ENCODE results near the gene SIK2. TPM values are rescaled to one million over a fixed set of nuclear protein-coding genes. Genes with fewer than 3 reads are reported as not detected.

Gene SIK2
- total RNA-seq, 2 donors from 2014 or later = 16.2 to 21.3 TPM

GRCh38 chr11:111620518-111620917 is 18.3 kb downstream of the SIK2 start:
- intact Hi-C loops (cut with DNase I) = no loop called here
- Histone ChIP-seq H3K9ac (ENCODE audit: low read depth in 2 of 2, low read length in 2 of 2) (no peak overlapping the region), H3K4me1 (no peaks in the 10 kb centered on the region), H3K36me3 (peaks cover 5% of the 10 kb centered on the region), H3K4me3 (no peak overlapping the region), H3K27ac (no peak overlapping the region), H3K9me3 (no peaks in the 10 kb centered on the region), H3K27me3 (no peaks in the 10 kb centered on the region)
- no peak for DNase-seq
- no peak for TF ChIP-seq CTCF (IDR thresholded peaks at IDR 0.05)

DNA sequence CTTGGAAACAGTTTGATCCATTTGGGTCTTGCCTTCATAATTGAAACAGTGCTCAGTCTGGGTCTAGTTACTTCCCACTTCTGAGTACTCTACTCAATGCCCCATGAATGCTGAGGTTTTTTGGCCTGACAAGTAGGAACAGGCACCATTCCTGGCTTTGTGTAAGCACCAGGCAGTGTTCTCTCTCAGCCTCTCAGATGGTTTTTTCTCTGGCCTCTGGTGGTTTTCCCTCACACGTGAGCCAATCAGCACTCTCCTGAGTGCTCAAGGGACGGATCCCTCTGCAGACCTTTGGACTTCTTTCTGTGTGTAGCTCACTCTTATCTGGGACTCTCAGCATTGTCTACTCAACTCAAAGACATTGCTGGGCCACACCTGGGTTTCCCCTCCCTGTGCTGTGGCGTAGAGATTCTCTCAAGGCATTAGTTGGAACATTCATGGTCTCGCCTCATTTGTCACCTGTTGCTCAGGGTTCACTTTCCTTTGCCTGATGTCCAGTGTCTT is 21.3 kb downstream of the SIK2 start:
- H3K36me3 ChIP-seq = no peaks in the 10 kb centered on the region
- peak overlapping the region; percentile 48 for H3K27ac ChIP-seq

DNA sequence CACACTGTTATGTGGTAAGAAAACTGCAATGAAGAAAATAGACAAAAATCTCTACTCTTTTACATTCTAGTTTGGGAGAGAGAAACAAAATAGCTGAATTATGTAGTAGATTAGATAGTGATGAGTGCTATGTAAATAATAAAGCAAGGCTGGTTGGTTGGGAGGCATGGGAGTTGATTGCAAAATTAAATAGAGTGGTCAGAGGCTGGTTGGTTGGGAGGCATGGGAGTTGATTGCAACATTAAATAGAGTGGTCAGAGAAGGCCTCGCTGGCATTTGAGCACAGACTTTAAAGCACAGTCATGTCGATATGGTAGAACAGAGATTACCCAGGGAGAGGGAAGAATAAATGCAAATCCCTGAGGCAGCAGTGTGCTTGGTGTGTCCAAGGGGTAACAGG is 22.4 kb downstream of the SIK2 start:
- H3K27me3 ChIP-seq = no peaks in the 10 kb centered on the region
- H3K9ac ChIP-seq (ENCODE audit: low read depth in 2 of 2, low read length in 2 of 2) = no peak overlapping the region
- no peak for DNase-seq
- TF ChIP-seq CTCF (IDR thresholded peaks at IDR 0.05) = no peak
- no peaks in the 10 kb centered on the region for H3K36me3 ChIP-seq
- H3K27ac ChIP-seq = no peak overlapping the region
- intact Hi-C loops (cut with DNase I) = no loop called here
- no peaks in the 10 kb centered on the region for H3K9me3 ChIP-seq
- H3K4me3 ChIP-seq = no peak overlapping the region
- H3K4me1 ChIP-seq = no peaks in the 10 kb centered on the region

More for the DNA sequence above, 21.3 kb downstream of the SIK2 start:
- no peaks in the 10 kb centered on the region for H3K9me3 ChIP-seq
- DNase-seq = peak; percentile 84
- H3K27me3 ChIP-seq = no peaks in the 10 kb centered on the region
- no peak for TF ChIP-seq CTCF (IDR thresholded peaks at IDR 0.05)
- no peaks in the 10 kb centered on the region for H3K4me1 ChIP-seq
- no peak overlapping the region for H3K4me3 ChIP-seq
- intact Hi-C loops (cut with DNase I) = no loop called here
- H3K9ac ChIP-seq (ENCODE audit: low read depth in 2 of 2, low read length in 2 of 2) = no peak overlapping the region

GRCh38 chr11:111627591-111627990 is 25.3 kb downstream of the SIK2 start:
- H3K4me3 ChIP-seq = no peak overlapping the region
- H3K4me1 ChIP-seq = no peaks in the 10 kb centered on the region
- H3K9me3 ChIP-seq = no peaks in the 10 kb centered on the region
- no peaks in the 10 kb centered on the region for H3K36me3 ChIP-seq
- H3K27me3 ChIP-seq = no peaks in the 10 kb centered on the region
- H3K9ac ChIP-seq (ENCODE audit: low read depth in 2 of 2, low read length in 2 of 2) = no peak overlapping the region
- no peak for TF ChIP-seq CTCF (IDR thresholded peaks at IDR 0.05)
- intact Hi-C loops (cut with DNase I) = no loop called here
- DNase-seq = no peak
- H3K27ac ChIP-seq = peak overlapping the region; percentile 58

- no peak for TF ChIP-seq CTCF (IDR thresholded peaks at IDR 0.05)
- no peak for DNase-seq
- Histone ChIP-seq H3K4me1 (peaks cover 6% of the 10 kb centered on the region), H3K9me3 (no peaks in the 10 kb centered on the region), H3K36me3 (no peaks in the 10 kb centered on the region), H3K27ac (no peak overlapping the region), H3K9ac (ENCODE audit: low read depth in 2 of 2, low read length in 2 of 2) (no peak overlapping the region), H3K4me3 (no peak overlapping the region), H3K27me3 (no peaks in the 10 kb centered on the region)
- intact Hi-C loops (cut with DNase I) = no loop called here
Observed at GRCh38 chr11:111629499-111629898, 27.2 kb downstream of the SIK2 start.

Measured in colonic mucosa (tissue), 4 donors.